Activated CD8-positive, alpha-beta T cell treated with anti-CD3 and anti-CD28 coated beads, Interleukin-2, amount 10 ng/mL, durations not matched to agents 7 days and 5 days (primary cell): ENCODE measurements around the gene SEPTIN1. TPM values are rescaled to one million over a fixed set of nuclear protein-coding genes. Genes with fewer than 3 reads are reported as not detected.
A peak's percentile ranks its signal among the peaks of the same experiment; 100 is the strongest.
"Not testable (repeated sequence)": the region's sequence is repeated elsewhere in the genome, so short reads cannot be mapped to it uniquely, and the experiment has no call there.

Experiments
- ATAC-seq: fragments of 150-1000 bp; cut with Tn5 transposase; one replicate; pipeline ENCODE4 v1.10.0; 2021; ENCODE audit warnings: moderate library complexity
- CTCF ChIA-PET: fragments of 350-600 bp; sonication (Branson Sonifier 250); formaldehyde crosslinking; loops from one replicate; lab custom pipeline; 2021; ENCODE audit warnings: antibody characterized with exemption; lab: Charles Lee
- POLR2A ChIA-PET: fragments of 350-600 bp; sonication (Branson Sonifier 250); formaldehyde crosslinking; loops from one replicate; lab custom pipeline; 2021; ENCODE audit warnings: antibody characterized with exemption; lab: Charles Lee
- DNase-seq: peaks from one replicate; pipeline ENCODE4 v3.0.0-alpha.2; 2020
- H3K27ac Mint-ChIP-seq: one replicate; pipeline ENCODE4 v1.8.0; 2021; ENCODE audit warnings: mild to moderate bottlenecking, mixed read lengths
- H3K27me3 Mint-ChIP-seq: one replicate; pipeline ENCODE4 v1.8.0; 2021; ENCODE audit warnings: low read depth, mixed read lengths
- H3K36me3 Mint-ChIP-seq: one replicate; pipeline ENCODE4 v1.8.0; 2021; ENCODE audit warnings: low read depth, mixed read lengths
- H3K4me1 Mint-ChIP-seq: one replicate; pipeline ENCODE4 v1.8.0; 2021; ENCODE audit warnings: low read depth, mixed read lengths
- H3K4me3 Mint-ChIP-seq: one replicate; pipeline ENCODE4 v1.8.0; 2021; ENCODE audit warnings: mild to moderate bottlenecking, mixed read lengths
- H3K9me3 Mint-ChIP-seq: one replicate; pipeline ENCODE4 v1.8.0; 2022; ENCODE audit warnings: mixed read lengths; ENCODE audit not compliant: insufficient read depth
- total RNA-seq, 2 experiments: library from RNA; stranded (reverse); gene quantifications; one replicate each; pipeline ENCODE4 v1.2.3, GENCODE V29; 2021

Gene SEPTIN1
- total RNA-seq, 2 experiments from 2014 or later = 321 to 342 TPM

- ATAC-seq (no peak), DNase-seq (no peak)
- Mint-ChIP-seq H3K4me1 (peaks cover 41% of the 10 kb centered on the region), H3K36me3 (peaks cover 38% of the 10 kb centered on the region), H3K27me3 (no peaks in the 10 kb centered on the region), H3K27ac (peak overlapping the region; percentile 66), H3K9me3 (no peaks in the 10 kb centered on the region), H3K4me3 (no peak overlapping the region)
- CTCF ChIA-PET = interaction anchor here (0.6 kb wide), 1 partner anchor 267 kb away, joined by 4 read pairs; no protein-coding TSS in a partner anchor
- POLR2A ChIA-PET = interaction anchor here (1.5 kb wide), 1 partner anchor 14 kb away, joined by 5 read pairs; no protein-coding TSS in a partner anchor
Observed at GRCh38 chr16:30348929-30349328, 33.4 kb downstream of the SEPTIN1 start.

DNA sequence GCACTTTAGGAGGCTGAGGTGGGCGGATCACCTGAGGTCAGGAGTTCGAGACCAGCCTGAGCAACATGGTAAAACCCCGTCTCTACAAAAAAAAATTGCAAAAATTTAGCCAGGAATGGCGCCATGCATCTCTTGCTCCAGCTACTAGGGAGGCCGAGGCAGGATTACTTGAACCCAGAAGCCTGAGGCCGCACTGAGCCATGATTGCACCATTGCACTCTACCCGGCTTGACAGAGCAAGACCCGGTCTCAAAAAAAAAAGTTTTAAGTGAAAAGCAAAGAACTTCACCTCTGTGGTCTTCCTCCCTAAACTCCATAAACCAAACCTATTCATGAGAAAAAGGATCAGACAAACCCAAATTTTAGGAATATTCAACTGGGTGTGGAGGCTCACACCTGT is 34.2 kb downstream of the SEPTIN1 start:
- DNase-seq (no peak), ATAC-seq (no peak)
- Mint-ChIP-seq H3K9me3 (no peaks in the 10 kb centered on the region), H3K27ac (no peak overlapping the region), H3K4me3 (no peak overlapping the region), H3K27me3 (no peaks in the 10 kb centered on the region), H3K36me3 (peaks cover 37% of the 10 kb centered on the region), H3K4me1 (peaks cover 34% of the 10 kb centered on the region)
- CTCF ChIA-PET = no interaction called here
- POLR2A ChIA-PET = no interaction called here

DNA sequence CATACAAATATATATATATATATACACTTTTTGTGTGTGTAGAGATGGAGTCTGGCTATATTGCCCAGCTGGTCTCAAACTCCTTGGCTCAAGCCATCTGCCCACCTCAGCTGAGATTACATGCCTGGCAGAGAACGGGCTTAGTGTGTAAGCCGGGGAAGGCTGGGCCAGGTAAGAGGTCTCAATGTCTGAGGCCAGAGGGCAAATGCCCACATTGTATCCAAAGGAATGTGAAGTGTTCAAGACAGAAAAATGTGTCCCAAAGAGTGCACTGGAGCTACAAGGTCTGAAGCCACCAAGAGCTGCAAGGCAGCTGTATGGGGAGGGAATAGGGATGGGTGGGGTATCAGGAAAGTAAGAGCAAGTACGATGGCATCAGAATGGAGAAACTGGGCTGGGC is 36.1 kb downstream of the SEPTIN1 start:
- ATAC-seq (no peak), DNase-seq (no peak)
- ChIA-PET POLR2A (interaction anchor here (0.6 kb wide), 1 partner anchor 100 kb away, joined by 3 read pairs; no protein-coding TSS in a partner anchor), CTCF (no interaction called here)
- H3K27me3 Mint-ChIP-seq = no peaks in the 10 kb centered on the region
- H3K4me1 Mint-ChIP-seq = peaks cover 27% of the 10 kb centered on the region
- no peaks in the 10 kb centered on the region for H3K9me3 Mint-ChIP-seq
- no peak overlapping the region for H3K4me3 Mint-ChIP-seq
- no peak overlapping the region for H3K27ac Mint-ChIP-seq
- peaks cover 19% of the 10 kb centered on the region for H3K36me3 Mint-ChIP-seq

GRCh38 chr16:30343491-30343820 is 38.9 kb downstream of the SEPTIN1 start:
- H3K27me3 Mint-ChIP-seq, H3K27ac Mint-ChIP-seq, ATAC-seq, H3K36me3 Mint-ChIP-seq, H3K9me3 Mint-ChIP-seq, DNase-seq, CTCF ChIA-PET, H3K4me3 Mint-ChIP-seq: not testable (repeated sequence)
- POLR2A ChIA-PET = interaction anchor here (0.7 kb wide), 1 partner anchor 11 kb away, joined by 3 read pairs; the partner anchor contains the start of gene CD2BP2
- peaks cover 18% of the 10 kb centered on the region for H3K4me1 Mint-ChIP-seq

DNA sequence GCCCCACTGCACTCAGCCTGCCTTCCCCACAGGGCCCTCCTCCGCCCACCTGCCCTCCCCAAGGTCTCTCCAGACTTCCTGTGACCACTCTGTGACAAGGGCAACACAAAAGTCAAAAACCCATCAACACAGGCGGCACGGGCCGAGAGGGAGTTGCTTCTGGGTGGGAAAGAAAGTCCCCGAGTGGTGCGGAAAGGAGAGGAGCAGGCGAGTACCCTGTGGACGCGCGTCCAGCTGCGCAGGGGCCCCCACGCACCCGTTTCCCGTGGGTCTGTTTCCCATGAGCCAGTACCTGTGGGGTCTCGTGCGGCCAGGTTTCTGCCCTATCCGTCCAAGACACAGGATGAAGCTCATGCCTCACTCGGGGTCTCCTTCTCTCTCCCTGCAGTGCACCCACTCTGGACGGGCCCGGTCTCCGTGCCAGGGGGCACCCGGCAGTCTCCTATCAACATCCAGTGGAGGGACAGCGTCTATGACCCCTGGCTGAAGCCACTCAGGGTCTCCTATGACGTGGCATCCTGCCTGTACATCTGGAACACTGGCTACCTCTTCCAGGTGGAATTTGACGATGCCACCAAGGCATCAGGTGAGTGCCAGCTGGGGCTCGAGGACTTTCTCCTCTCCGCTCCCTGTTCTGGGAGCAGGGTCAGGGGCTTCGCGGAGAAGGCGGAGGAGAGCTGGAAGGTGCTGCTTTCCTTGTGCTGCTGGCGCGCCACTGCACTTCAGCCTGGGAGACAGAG is 39.4 kb downstream of the SEPTIN1 start:
- DNase-seq = no peak
- H3K27ac Mint-ChIP-seq = no peak overlapping the region
- no peak for ATAC-seq
- H3K4me1 Mint-ChIP-seq = peaks cover 18% of the 10 kb centered on the region
- H3K4me3 Mint-ChIP-seq = no peak overlapping the region
- ChIA-PET CTCF (no interaction called here), POLR2A (interaction anchor here (0.7 kb wide), 1 partner anchor 12 kb away, joined by 3 read pairs; the partner anchor contains the start of gene CD2BP2)
- H3K27me3 Mint-ChIP-seq = no peaks in the 10 kb centered on the region
- no peaks in the 10 kb centered on the region for H3K9me3 Mint-ChIP-seq
- H3K36me3 Mint-ChIP-seq = peaks cover 3% of the 10 kb centered on the region

GRCh38 chr16:30341971-30342370 is 40.4 kb downstream of the SEPTIN1 start:
- H3K36me3 Mint-ChIP-seq, H3K27me3 Mint-ChIP-seq, H3K9me3 Mint-ChIP-seq, ATAC-seq, H3K4me3 Mint-ChIP-seq, POLR2A ChIA-PET, H3K27ac Mint-ChIP-seq, DNase-seq: not testable (repeated sequence)
- CTCF ChIA-PET = interaction anchor here (0.6 to 2.9 kb wide), 4 partner anchors 27 to 72 kb away, joined by 3 to 9 read pairs (median 7); no protein-coding TSS in a partner anchor
- peaks cover 18% of the 10 kb centered on the region for H3K4me1 Mint-ChIP-seq

DNA sequence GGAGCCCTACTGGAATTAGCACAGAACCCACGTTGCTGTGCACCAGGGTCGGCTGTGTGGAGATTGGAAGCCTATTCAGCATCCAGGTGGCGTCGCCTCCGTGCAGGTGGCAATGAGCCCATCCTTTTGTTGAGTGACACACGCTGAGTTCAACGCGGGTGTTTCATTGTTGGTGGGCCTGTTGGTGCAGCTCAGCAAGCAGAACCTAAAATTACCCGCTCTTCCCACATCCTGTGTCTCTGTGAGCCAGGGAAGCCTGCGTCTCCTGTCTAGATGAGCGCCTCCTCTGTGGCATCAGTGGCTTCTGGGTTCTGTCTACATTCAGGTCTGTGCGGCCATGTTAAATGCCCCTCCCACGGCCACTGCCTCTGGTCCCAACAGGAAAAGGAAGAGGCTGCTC is 41.7 kb downstream of the SEPTIN1 start:
- no peaks in the 10 kb centered on the region for H3K9me3 Mint-ChIP-seq
- CTCF ChIA-PET = interaction anchor here (2.9 kb wide), 1 partner anchor 69 kb away, joined by 9 read pairs; no protein-coding TSS in a partner anchor
- H3K4me3 Mint-ChIP-seq = peak overlapping the region; percentile 15

DNA sequence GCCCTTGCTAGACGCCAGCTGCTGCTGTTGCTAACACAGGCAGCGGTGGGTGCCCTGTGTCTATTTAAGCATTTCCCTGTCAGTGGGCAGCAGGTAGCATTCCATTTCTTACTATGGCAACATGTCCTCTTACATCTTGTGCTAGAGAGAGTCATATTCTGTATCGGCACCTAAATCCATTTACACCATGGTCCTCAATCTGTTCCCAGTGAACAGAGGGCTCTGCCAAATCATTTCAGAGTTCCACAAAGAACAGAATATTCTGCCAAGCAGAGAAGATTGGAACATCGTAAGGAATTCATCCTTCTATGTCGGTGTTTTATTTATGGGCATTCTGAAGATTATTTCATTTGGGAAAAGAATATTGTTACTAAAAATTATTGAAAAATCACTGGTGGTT is 43.6 kb downstream of the SEPTIN1 start:
- POLR2A ChIA-PET, H3K36me3 Mint-ChIP-seq, H3K9me3 Mint-ChIP-seq, H3K4me3 Mint-ChIP-seq, H3K27ac Mint-ChIP-seq, ATAC-seq, DNase-seq, CTCF ChIA-PET, H3K27me3 Mint-ChIP-seq: not testable (repeated sequence)
- peaks cover 28% of the 10 kb centered on the region for H3K4me1 Mint-ChIP-seq

More for the DNA sequence above, 41.7 kb downstream of the SEPTIN1 start:
- Mint-ChIP-seq H3K36me3 (peaks cover 3% of the 10 kb centered on the region), H3K27me3 (no peaks in the 10 kb centered on the region), H3K27ac (peak overlapping the region; percentile 78), H3K4me1 (peaks cover 25% of the 10 kb centered on the region)
- DNase-seq (peak; percentile 44), ATAC-seq (peak; percentile 37)
- POLR2A ChIA-PET = no interaction called here

DNA sequence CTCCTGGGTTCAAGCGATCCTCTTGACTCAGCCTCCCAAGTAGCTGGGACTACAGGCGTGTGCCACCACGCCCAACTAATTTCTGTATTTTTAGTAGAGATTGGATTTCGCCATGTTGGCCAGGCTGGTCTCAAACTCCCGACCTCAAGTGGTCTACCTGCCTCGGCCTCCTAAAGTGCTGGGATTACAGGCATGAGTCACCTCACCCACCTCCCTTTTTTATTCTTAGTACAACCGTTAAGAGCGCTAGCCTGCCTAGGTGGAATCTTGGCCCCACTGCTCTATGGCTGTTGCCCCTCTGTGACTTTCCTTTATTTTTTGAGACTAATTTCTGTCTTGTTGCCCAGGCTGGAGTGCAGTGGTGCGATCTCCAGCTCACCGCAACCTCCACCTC is 44.4 kb downstream of the SEPTIN1 start:
- CTCF ChIA-PET, H3K27me3 Mint-ChIP-seq, H3K36me3 Mint-ChIP-seq, H3K9me3 Mint-ChIP-seq, H3K4me3 Mint-ChIP-seq, ATAC-seq, DNase-seq, POLR2A ChIA-PET, H3K27ac Mint-ChIP-seq: not testable (repeated sequence)
- H3K4me1 Mint-ChIP-seq = peaks cover 30% of the 10 kb centered on the region

DNA sequence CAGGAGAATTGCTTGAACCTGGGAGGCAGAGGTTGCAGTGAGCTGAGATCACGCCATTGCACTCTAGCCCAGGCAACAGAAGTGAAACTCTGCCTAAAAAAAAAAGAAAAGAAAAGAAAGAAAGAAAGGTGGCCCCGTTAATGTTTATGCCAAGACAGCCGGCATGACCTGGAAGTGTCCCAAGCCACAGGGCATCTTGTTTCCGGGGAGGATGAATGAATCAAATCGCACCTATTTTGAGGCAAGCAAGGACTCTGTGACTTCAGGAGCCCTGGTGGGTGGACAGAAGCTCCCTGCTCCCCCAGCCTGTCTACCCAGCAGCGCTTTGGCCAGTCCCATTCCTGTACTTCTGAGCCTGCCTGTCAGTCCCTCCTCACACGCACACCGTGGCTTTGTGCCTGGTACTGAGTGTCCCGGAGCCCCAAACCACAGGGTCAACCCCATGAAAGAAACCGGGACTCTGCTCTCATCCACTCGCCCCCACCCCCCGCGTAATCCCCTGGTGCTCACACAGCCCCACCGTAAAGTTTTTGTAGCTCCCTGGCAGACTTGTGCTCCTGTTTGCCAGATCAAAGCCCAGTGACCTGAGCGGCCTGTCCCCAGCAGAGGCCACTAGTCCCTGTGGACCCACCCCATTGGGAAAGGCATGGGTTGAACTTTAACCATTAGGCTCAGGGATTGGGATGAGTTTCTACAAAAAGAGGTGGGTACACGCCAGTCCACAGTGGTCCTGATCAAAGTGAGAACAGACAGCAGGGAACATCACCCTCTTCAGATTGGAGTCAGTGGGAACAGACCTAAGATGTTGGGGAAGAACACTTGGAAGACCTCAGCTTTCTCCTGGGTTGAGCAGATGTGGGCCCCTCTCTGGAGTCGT is 46.5 kb downstream of the SEPTIN1 start:
- peaks cover 3% of the 10 kb centered on the region for H3K36me3 Mint-ChIP-seq
- POLR2A ChIA-PET = interaction anchor here (1.0 to 1.9 kb wide), 7 partner anchors 14 to 152 kb away, joined by 3 to 7 read pairs (median 3); partner anchors contain the start of genes CD2BP2 and CORO1A
- peak overlapping the region; percentile 84 for H3K27ac Mint-ChIP-seq
- H3K4me3 Mint-ChIP-seq = peak overlapping the region; percentile 81
- CTCF ChIA-PET = interaction anchor here (0.7 to 3.0 kb wide), 2 partner anchors 74 to 245 kb away, joined by 4 to 13 read pairs; partner anchors contain the start of gene TBX6
- ATAC-seq = peak; percentile 6
- no peaks in the 10 kb centered on the region for H3K27me3 Mint-ChIP-seq
- no peak for DNase-seq
- H3K4me1 Mint-ChIP-seq = peaks cover 31% of the 10 kb centered on the region
- no peaks in the 10 kb centered on the region for H3K9me3 Mint-ChIP-seq

GRCh38 chr16:30335028-30335597 is 47.2 kb downstream of the SEPTIN1 start:
- peak; percentile 90 for ATAC-seq
- H3K36me3 Mint-ChIP-seq = not testable (repeated sequence)

More at GRCh38 chr16:30335028-30335597, 47.2 kb downstream of the SEPTIN1 start:
- not testable (repeated sequence) for H3K9me3 Mint-ChIP-seq, H3K27me3 Mint-ChIP-seq
- ChIA-PET POLR2A (interaction anchor here (0.6 to 1.9 kb wide), 8 partner anchors 14 to 152 kb away, joined by 3 to 7 read pairs (median 3); partner anchors contain the start of genes CD2BP2, CORO1A and SEPTIN1), CTCF (interaction anchor here (0.7 to 3.0 kb wide), 2 partner anchors 74 to 244 kb away, joined by 4 to 13 read pairs; partner anchors contain the start of gene TBX6)
- Mint-ChIP-seq H3K4me3 (peak overlapping the region; percentile 81), H3K27ac (peak overlapping the region; percentile 91), H3K4me1 (peaks cover 30% of the 10 kb centered on the region)
- DNase-seq = peak; percentile 88
